Measurements from ENCODE around the gene REPS2.

The REPS2 gene

GRCh38 chrX:17098516-17099247 lies 152.2 kb downstream of the REPS2 start:
- DNase-seq = no peak

GRCh38 chrX:17104433-17104832 lies 158.0 kb downstream of the REPS2 start:
- no peak for DNase-seq

GRCh38 chrX:17120816-17121215 lies 174.4 kb downstream of the REPS2 start:
- DNase-seq = no peak

- DNase-seq = no peak
These were observed 207.5 kb downstream of the REPS2 start for GRCh38 chrX:17154001-17154400.

- no peak for DNase-seq
These were observed 214.5 kb downstream of the REPS2 start for GRCh38 chrX:17160975-17161374.

- no peak for DNase-seq
These were observed 215.5 kb downstream of the REPS2 start for GRCh38 chrX:17161991-17162390.

GRCh38 chrX:17164079-17164478 lies 217.6 kb downstream of the REPS2 start:
- DNase-seq = no peak

GRCh38 chrX:17164941-17165340 lies 218.5 kb downstream of the REPS2 start:
- no peak for DNase-seq

- DNase-seq = no peak
These were observed 221.5 kb downstream of the REPS2 start for GRCh38 chrX:17167915-17168314.

- DNase-seq = no peak
These were observed 224.5 kb downstream of the REPS2 start for GRCh38 chrX:17170973-17171372.

GRCh38 chrX:17174671-17175070 lies 228.2 kb downstream of the REPS2 start:
- DNase-seq = no peak

- DNase-seq = no peak
These were observed 235.9 kb downstream of the REPS2 start for GRCh38 chrX:17182317-17182716.

GRCh38 chrX:17183566-17183965 lies 237.1 kb downstream of the REPS2 start:
- DNase-seq = no peak

- DNase-seq = no peak
These were observed 239.0 kb downstream of the REPS2 start for GRCh38 chrX:17185431-17185830.

GRCh38 chrX:17187136-17187756 lies 240.8 kb downstream of the REPS2 start:
- DNase-seq = no peak

GRCh38 chrX:17192106-17192505 lies 245.6 kb downstream of the REPS2 start:
- DNase-seq = no peak

Measured in NCI-H146 (cell line).